GM20431 (cell line): ENCODE measurements around the gene TMBIM4.
"Not testable (repeated sequence)": the region's sequence is repeated elsewhere in the genome, so short reads cannot be mapped to it uniquely, and the experiment has no call there.

Experiments
- in situ Hi-C: fragments of 300-500 bp; cut with MseI, MboI; formaldehyde crosslinking; loops from one replicate; pipeline ENCODE4 v1.15.0; 2020; ENCODE audit warnings: low sequenced_read_pairs; ENCODE audit not compliant: unreplicated experiment

Gene TMBIM4

GRCh38 chr12:66169221-66170170 is at the start of gene TMBIM4:
Gene TMBIM4, minus strand, starts transcription at chr12:66169996. Its CDS starts 45 bp downstream, at chr12:66169951.
- in situ Hi-C loops: no loop called here

GRCh38 chr12:66217342-66217917 is 47.6 kb upstream of the TMBIM4 start:
- in situ Hi-C loops: no loop called here

- in situ Hi-C loops: not testable (repeated sequence)
Observed at GRCh38 chr12:66213011-66213410, 43.2 kb upstream of the TMBIM4 start.

- in situ Hi-C loops: not testable (repeated sequence)
Observed at GRCh38 chr12:66211573-66211972, 41.8 kb upstream of the TMBIM4 start.

GRCh38 chr12:66210840-66211239 is 41.0 kb upstream of the TMBIM4 start:
- in situ Hi-C loops: no loop called here

GRCh38 chr12:66206141-66206540 is 36.3 kb upstream of the TMBIM4 start:
- in situ Hi-C loops: no loop called here

GRCh38 chr12:66203820-66204219 is 34.0 kb upstream of the TMBIM4 start:
- in situ Hi-C loops: no loop called here

- in situ Hi-C loops: no loop called here
Observed at GRCh38 chr12:66199831-66200509, 30.2 kb upstream of the TMBIM4 start.

GRCh38 chr12:66199141-66199540 is 29.3 kb upstream of the TMBIM4 start:
- in situ Hi-C loops: no loop called here

- in situ Hi-C loops: no loop called here
Observed at GRCh38 chr12:66197495-66197921, 27.7 kb upstream of the TMBIM4 start.

GRCh38 chr12:66196806-66197205 is 27.0 kb upstream of the TMBIM4 start:
- in situ Hi-C loops: no loop called here

GRCh38 chr12:66195242-66195641 is 25.4 kb upstream of the TMBIM4 start:
- in situ Hi-C loops: no loop called here

- in situ Hi-C loops: no loop called here
Observed at GRCh38 chr12:66194122-66194521, 24.3 kb upstream of the TMBIM4 start.

GRCh38 chr12:66191547-66192126 is 21.8 kb upstream of the TMBIM4 start:
- in situ Hi-C loops: no loop called here

- in situ Hi-C loops: no loop called here
Observed at GRCh38 chr12:66190519-66191370, 20.9 kb upstream of the TMBIM4 start.

- in situ Hi-C loops: no loop called here
Observed at GRCh38 chr12:66189889-66190288, 20.1 kb upstream of the TMBIM4 start.

- in situ Hi-C loops: no loop called here
Observed at GRCh38 chr12:66189486-66189843, 19.7 kb upstream of the TMBIM4 start.

GRCh38 chr12:66188584-66189485 is 19.0 kb upstream of the TMBIM4 start, which contains the start of gene IRAK3:
Gene IRAK3, plus strand, starts transcription at chr12:66189214. Its CDS starts 86 bp downstream, at chr12:66189300.
- in situ Hi-C loops: no loop called here

GRCh38 chr12:66187821-66188220 is 18.0 kb upstream of the TMBIM4 start:
- in situ Hi-C loops: no loop called here
